HG03378 (cell line): ENCODE measurements around the gene PKD1L1.

Experiments used
- ATAC-seq: cut with Tn5 transposase; IDR thresholded peaks from one replicate; pipeline ENCODE4 v1.9.1; 2021; ENCODE audit warnings: mild to moderate bottlenecking, moderate library complexity; ENCODE audit not compliant: unreplicated experiment

The PKD1L1 gene

GRCh38 chr7:47827351-47827756, 120.9 kb downstream of the PKD1L1 start:
- ATAC-seq, result no peak

- no peak for ATAC-seq
Observed at GRCh38 chr7:47826754-47827153, 121.5 kb downstream of the PKD1L1 start.

- ATAC-seq, result peak; percentile 11
Observed at GRCh38 chr7:47819607-47819920, 128.7 kb downstream of the PKD1L1 start.

GRCh38 chr7:47818796-47819606, 129.3 kb downstream of the PKD1L1 start:
- peak; percentile 58 for ATAC-seq

GRCh38 chr7:47817917-47818316, 130.3 kb downstream of the PKD1L1 start:
- ATAC-seq, result no peak

- ATAC-seq, result no peak
Observed at GRCh38 chr7:47816647-47817046, 131.6 kb downstream of the PKD1L1 start.

- ATAC-seq, result no peak
Observed at GRCh38 chr7:47815867-47816266, 132.4 kb downstream of the PKD1L1 start.

GRCh38 chr7:47814905-47815613, 133.2 kb downstream of the PKD1L1 start:
- ATAC-seq, result no peak

GRCh38 chr7:47813620-47814260, 134.5 kb downstream of the PKD1L1 start:
- ATAC-seq, result no peak

GRCh38 chr7:47812429-47813136, 135.7 kb downstream of the PKD1L1 start:
- ATAC-seq, result no peak

GRCh38 chr7:47811632-47812380, 136.5 kb downstream of the PKD1L1 start:
- ATAC-seq, result no peak

- no peak for ATAC-seq
Observed at GRCh38 chr7:47809387-47809786, 138.9 kb downstream of the PKD1L1 start.

GRCh38 chr7:47808321-47808720, 139.9 kb downstream of the PKD1L1 start:
- ATAC-seq, result no peak

GRCh38 chr7:47807756-47808155, 140.5 kb downstream of the PKD1L1 start:
- ATAC-seq, result peak; percentile 45

- ATAC-seq, result no peak
Observed at GRCh38 chr7:47807126-47807525, 141.1 kb downstream of the PKD1L1 start.

- ATAC-seq, result no peak
Observed at GRCh38 chr7:47806701-47807103, 141.6 kb downstream of the PKD1L1 start.

GRCh38 chr7:47804767-47805545, 143.3 kb downstream of the PKD1L1 start:
- ATAC-seq, result no peak

GRCh38 chr7:47803846-47804245, 144.4 kb downstream of the PKD1L1 start:
- ATAC-seq, result no peak

GRCh38 chr7:47803025-47803424, 145.2 kb downstream of the PKD1L1 start:
- no peak for ATAC-seq

GRCh38 chr7:47801423-47801822, 146.8 kb downstream of the PKD1L1 start:
- ATAC-seq, result no peak
